Panc1 (cell line): ENCODE measurements around the gene TRPC4AP. TPM values are rescaled to one million over a fixed set of nuclear protein-coding genes. Genes with fewer than 3 reads are reported as not detected.

ENCODE experiments used
- ATAC-seq: fragments of 200-7000 bp; cut with Tn5 transposase; 2 replicates; pipeline ENCODE4 v1.9.1; 2020; ENCODE audit warnings: mild to moderate bottlenecking, moderate library complexity
- BruUV-seq: library from RNA; stranded (reverse); fragments of 400-500 nt; replicated peaks from 2 replicates; lab custom pipeline; 2021; lab: Mats Ljungman, UMichigan
- CTCF ChIA-PET: fragments of 300-600 bp; sonication (Branson Sonifier 250); formaldehyde crosslinking; loops from one replicate; lab custom pipeline; 2022; ENCODE audit warnings: antibody characterized with exemption; lab: Charles Lee
- POLR2A ChIA-PET: fragments of 300-600 bp; sonication (Branson Sonifier 250); formaldehyde crosslinking; loops from one replicate; lab custom pipeline; 2022; ENCODE audit warnings: antibody characterized with exemption; lab: Charles Lee
- DNase-seq: peaks from one replicate; pipeline ENCODE4 v3.0.0-alpha.2; 2010; ENCODE audit warnings: low read depth, low spot score
- H3K27ac ChIP-seq: 2 replicates; pipeline ENCODE4 v1.5.1; 2011; ENCODE audit warnings: mild to moderate bottlenecking, low read length, inconsistent platforms
- H3K27me3 ChIP-seq: fragments of 200-500 bp; sonication (Bioruptor generic); 2 replicates; pipeline ENCODE4 v1.6.0; 2014; ENCODE audit warnings: low read length, inconsistent platforms; ENCODE audit not compliant: control insufficient read depth, insufficient read depth
- H3K36me3 ChIP-seq: fragments of 200-500 bp; sonication (Bioruptor generic); 2 replicates; pipeline ENCODE4 v1.5.1; 2014; ENCODE audit warnings: inconsistent platforms, mild to moderate bottlenecking, low read length, moderate library complexity; ENCODE audit not compliant: control insufficient read depth, insufficient read depth
- H3K4me1 ChIP-seq: 2 replicates; pipeline ENCODE4 v1.5.1; 2011; ENCODE audit warnings: inconsistent platforms, mild to moderate bottlenecking, low read length, moderate library complexity; ENCODE audit not compliant: control insufficient read depth, insufficient read depth
- H3K4me3 ChIP-seq, 2 experiments: 2 replicates each; pipeline ENCODE4 v1.5.1; 2011 to 2012; ENCODE audit warnings: low read depth in 2 of 2, low read length in 2 of 2, mild to moderate bottlenecking in 2 of 2, inconsistent platforms in 1 of 2, moderate library complexity in 1 of 2
- H3K9me3 ChIP-seq: fragments of 200-500 bp; sonication (Bioruptor generic); 2 replicates; pipeline ENCODE4 v1.5.1; 2014; ENCODE audit warnings: low read depth, mild to moderate bottlenecking, inconsistent platforms, low read length, moderate library complexity; ENCODE audit not compliant: control insufficient read depth, insufficient read depth
- CTCF ChIP-seq: fragments of 450-650 bp; IDR thresholded peaks from 2 replicates; pipeline ENCODE4 v1.5.1; 2017; ENCODE audit warnings: mild to moderate bottlenecking
- POLR2AphosphoS5 ChIP-seq: IDR thresholded peaks from 2 replicates; pipeline ENCODE4 v1.6.1; 2012; ENCODE audit warnings: mild to moderate bottlenecking, low read depth, low read length, moderate library complexity
- REST ChIP-seq, 2 experiments: IDR thresholded peaks; 2 replicates each; pipeline ENCODE4 v1.6.1; 2011 to 2012; ENCODE audit warnings: low read depth in 2 of 2, control low read depth in 1 of 2, low read length in 1 of 2, mild to moderate bottlenecking in 1 of 2, moderate library complexity in 1 of 2; ENCODE audit not compliant: insufficient read depth in 1 of 2
- SIN3A ChIP-seq: IDR thresholded peaks from 2 replicates; pipeline ENCODE4 v1.6.1; 2012; ENCODE audit warnings: low read depth, mild to moderate bottlenecking, low read length, moderate library complexity, borderline replicate concordance; ENCODE audit not compliant: insufficient read depth
- TCF7L2 ChIP-seq: IDR thresholded peaks from 2 replicates; pipeline ENCODE4 v1.6.1; 2011; ENCODE audit warnings: mild to moderate bottlenecking, low read depth, low read length, inconsistent platforms
- in situ Hi-C: cut with HindIII; loops from 2 replicates; pipeline ENCODE4 v1.10.0; 2016; ENCODE audit warnings: low sequenced_read_pairs, low pct_unique_long_range_greater_than_20kb
- intact Hi-C: fragments of 100-400 bp; cut with micrococcal nuclease; formaldehyde crosslinking; loops from one replicate; pipeline ENCODE4 v1.10.0; 2022; ENCODE audit not compliant: unreplicated experiment
- total RNA-seq: library from RNA; stranded (reverse); gene quantifications from one replicate; pipeline ENCODE4 v1.2.1, GENCODE V29; 2021; ENCODE audit not compliant: unreplicated experiment

Gene TRPC4AP
- total RNA-seq, 1 experiment from 2014 or later, result 48.4 TPM

GRCh38 chr20:34997774-34998173 lies 94.8 kb downstream of the TRPC4AP start:
- no peaks in the 10 kb centered on the region for H3K36me3 ChIP-seq

GRCh38 chr20:34997131-34997561 lies 95.5 kb downstream of the TRPC4AP start:
- CTCF ChIA-PET, result no interaction called here
- DNase-seq, result no peak
- H3K9me3 ChIP-seq, result no peaks in the 10 kb centered on the region
- H3K4me3 ChIP-seq, result no peak overlapping the region
- intact Hi-C loops (no loop called here), in situ Hi-C loops (no loop called here)
- H3K27ac ChIP-seq, result no peak overlapping the region
- no peaks in the 10 kb centered on the region for H3K27me3 ChIP-seq
- TF ChIP-seq TCF7L2 (no peak), SIN3A (no peak)
- POLR2A ChIA-PET, result no interaction called here
- BruUV-seq, result no TSS peak
- ATAC-seq, result no peak
- H3K4me1 ChIP-seq, result no peaks in the 10 kb centered on the region
- H3K36me3 ChIP-seq, result no peaks in the 10 kb centered on the region

More at GRCh38 chr20:34997774-34998173, 94.8 kb downstream of the TRPC4AP start:
- H3K27ac ChIP-seq, result no peak overlapping the region
- in situ Hi-C loops (no loop called here), intact Hi-C loops (no loop called here)
- H3K9me3 ChIP-seq, result no peaks in the 10 kb centered on the region
- CTCF ChIA-PET, result no interaction called here
- DNase-seq (no peak), ATAC-seq (no peak)
- TF ChIP-seq SIN3A (no peak), TCF7L2 (no peak), POLR2AphosphoS5 (no peak), REST (IDR thresholded peaks at IDR 0.05; ENCODE audit: insufficient read depth in 1 of 2, low read depth in 2 of 2, low read length in 1 of 2) (no peak), CTCF (no peak)
- no peak overlapping the region for H3K4me3 ChIP-seq
- BruUV-seq, result no TSS peak
- no peaks in the 10 kb centered on the region for H3K27me3 ChIP-seq
- H3K4me1 ChIP-seq, result no peaks in the 10 kb centered on the region
- POLR2A ChIA-PET, result no interaction called here

GRCh38 chr20:34996243-34997028 lies 96.2 kb downstream of the TRPC4AP start:
- no TSS peak for BruUV-seq
- ChIA-PET POLR2A (no interaction called here), CTCF (no interaction called here)
- intact Hi-C loops, result no loop called here
- Histone ChIP-seq H3K27ac (no peak overlapping the region), H3K9me3 (no peaks in the 10 kb centered on the region), H3K4me3 (no peak overlapping the region), H3K36me3 (no peaks in the 10 kb centered on the region), H3K4me1 (no peaks in the 10 kb centered on the region), H3K27me3 (no peaks in the 10 kb centered on the region)
- TF ChIP-seq SIN3A (no peak), CTCF (no peak), POLR2AphosphoS5 (no peak), TCF7L2 (no peak), REST (IDR thresholded peaks at IDR 0.05; ENCODE audit: insufficient read depth in 1 of 2, low read depth in 2 of 2, low read length in 1 of 2) (no peak)
- in situ Hi-C loops, result no loop called here
- no peak for ATAC-seq
- no peak for DNase-seq
